Glutamatergic neuron (in vitro differentiated cells): Measurements from ENCODE around the gene UFL1. TPM values are rescaled to one million over a fixed set of nuclear protein-coding genes. Genes with fewer than 3 reads are reported as not detected.
"Not testable (repeated sequence)": the region's sequence is repeated elsewhere in the genome, so short reads cannot be mapped to it uniquely, and the experiment has no call there.

ENCODE experiments used
- DNase-seq: peaks from one replicate; pipeline ENCODE4 v3.0.0; 2022
- H3K27ac Mint-ChIP-seq: one replicate; pipeline ENCODE4 v1.8.0; 2020; ENCODE audit warnings: mild to moderate bottlenecking, mixed read lengths, inconsistent platforms; ENCODE audit not compliant: unreplicated experiment
- H3K27me3 Mint-ChIP-seq: one replicate; pipeline ENCODE4 v1.8.0; 2020; ENCODE audit warnings: mild to moderate bottlenecking, moderate library complexity, mixed read lengths, inconsistent platforms; ENCODE audit not compliant: unreplicated experiment
- H3K36me3 Mint-ChIP-seq: one replicate; pipeline ENCODE4 v1.8.0; 2020; ENCODE audit warnings: mild to moderate bottlenecking, mixed read lengths, inconsistent platforms; ENCODE audit not compliant: unreplicated experiment
- H3K4me1 Mint-ChIP-seq: one replicate; pipeline ENCODE4 v1.8.0; 2020; ENCODE audit warnings: mild to moderate bottlenecking, low read depth, mixed read lengths, inconsistent platforms; ENCODE audit not compliant: unreplicated experiment
- H3K4me3 Mint-ChIP-seq: one replicate; pipeline ENCODE4 v1.8.0; 2020; ENCODE audit warnings: mild to moderate bottlenecking, mixed read lengths, inconsistent platforms; ENCODE audit not compliant: unreplicated experiment
- H3K9me3 Mint-ChIP-seq: one replicate; pipeline ENCODE4 v1.8.0; 2020; ENCODE audit warnings: mild to moderate bottlenecking, moderate library complexity, mixed read lengths, inconsistent platforms; ENCODE audit not compliant: unreplicated experiment
- total RNA-seq: library from RNA; stranded (reverse); fragmentation: NEBNext Ultra II Directional; extraction: Animal tissue kit (Norgen Biotek cat#: 25700); gene quantifications from one replicate; pipeline ENCODE4 v1.2.1, GENCODE V29; 2021; ENCODE audit not compliant: unreplicated experiment
- TF ChIP-seq, protein P1 (sequence below): fragments of 200-600 bp; sonication (generic); IDR thresholded peaks from one replicate; pipeline ENCODE4 v1.5.0; 2021; ENCODE audit not compliant: partially characterized antibody, unreplicated experiment

Gene UFL1
- total RNA-seq, 1 donor from 2014 or later: 7.4 TPM

DNA sequence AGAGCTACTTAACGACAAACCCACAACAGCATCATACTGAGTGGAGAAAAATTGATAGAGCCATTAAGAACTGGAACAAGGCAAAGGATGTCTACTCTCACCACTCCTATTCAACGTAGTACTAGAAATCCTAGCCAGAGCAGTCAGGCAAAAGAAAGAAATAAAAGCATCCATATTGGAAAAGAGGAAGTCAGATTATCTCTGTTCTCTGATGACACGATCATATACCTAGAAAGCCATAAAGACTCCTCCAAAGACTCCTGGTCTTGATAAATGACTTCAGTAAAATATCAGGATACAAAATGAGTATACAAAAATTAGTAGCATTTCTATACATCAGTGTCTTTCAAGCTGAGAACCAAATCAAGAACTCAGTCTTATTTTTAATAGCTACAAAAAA is 24.3 kb downstream of the UFL1 start:
- TF ChIP-seq, protein P1, sequence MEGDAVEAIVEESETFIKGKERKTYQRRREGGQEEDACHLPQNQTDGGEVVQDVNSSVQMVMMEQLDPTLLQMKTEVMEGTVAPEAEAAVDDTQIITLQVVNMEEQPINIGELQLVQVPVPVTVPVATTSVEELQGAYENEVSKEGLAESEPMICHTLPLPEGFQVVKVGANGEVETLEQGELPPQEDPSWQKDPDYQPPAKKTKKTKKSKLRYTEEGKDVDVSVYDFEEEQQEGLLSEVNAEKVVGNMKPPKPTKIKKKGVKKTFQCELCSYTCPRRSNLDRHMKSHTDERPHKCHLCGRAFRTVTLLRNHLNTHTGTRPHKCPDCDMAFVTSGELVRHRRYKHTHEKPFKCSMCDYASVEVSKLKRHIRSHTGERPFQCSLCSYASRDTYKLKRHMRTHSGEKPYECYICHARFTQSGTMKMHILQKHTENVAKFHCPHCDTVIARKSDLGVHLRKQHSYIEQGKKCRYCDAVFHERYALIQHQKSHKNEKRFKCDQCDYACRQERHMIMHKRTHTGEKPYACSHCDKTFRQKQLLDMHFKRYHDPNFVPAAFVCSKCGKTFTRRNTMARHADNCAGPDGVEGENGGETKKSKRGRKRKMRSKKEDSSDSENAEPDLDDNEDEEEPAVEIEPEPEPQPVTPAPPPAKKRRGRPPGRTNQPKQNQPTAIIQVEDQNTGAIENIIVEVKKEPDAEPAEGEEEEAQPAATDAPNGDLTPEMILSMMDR: no peak
- Mint-ChIP-seq H3K9me3 (no peaks in the 10 kb centered on the region), H3K27me3 (no peaks in the 10 kb centered on the region), H3K36me3 (no peaks in the 10 kb centered on the region), H3K27ac (peak overlapping the region; percentile 14), H3K4me1 (peaks cover 8% of the 10 kb centered on the region), H3K4me3 (no peak overlapping the region)
- no peak for DNase-seq

DNA sequence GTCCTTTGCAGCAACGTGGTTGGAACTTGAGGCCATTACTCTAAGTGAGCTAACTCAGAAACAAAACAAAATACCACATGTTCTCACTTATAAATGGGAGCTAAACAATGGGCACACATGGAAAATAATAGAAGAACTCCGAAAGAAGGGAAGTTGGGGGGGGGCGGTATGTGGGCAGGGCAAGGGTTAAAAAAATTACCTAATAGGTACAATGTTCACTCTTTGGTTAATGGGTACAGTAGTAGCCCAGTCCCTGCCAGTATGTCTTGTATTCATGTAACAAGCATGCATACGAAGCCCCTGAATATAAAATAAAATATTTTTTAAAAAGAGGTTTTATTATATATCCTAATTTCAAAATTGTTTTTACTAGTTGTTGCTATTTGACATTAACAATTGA is 26.0 kb downstream of the UFL1 start:
- Mint-ChIP-seq H3K9me3 (no peaks in the 10 kb centered on the region), H3K27me3 (no peaks in the 10 kb centered on the region), H3K4me1 (peaks cover 4% of the 10 kb centered on the region), H3K27ac (no peak overlapping the region), H3K36me3 (no peaks in the 10 kb centered on the region), H3K4me3 (no peak overlapping the region)
- no peak for DNase-seq
- TF ChIP-seq, protein P1: no peak

DNA sequence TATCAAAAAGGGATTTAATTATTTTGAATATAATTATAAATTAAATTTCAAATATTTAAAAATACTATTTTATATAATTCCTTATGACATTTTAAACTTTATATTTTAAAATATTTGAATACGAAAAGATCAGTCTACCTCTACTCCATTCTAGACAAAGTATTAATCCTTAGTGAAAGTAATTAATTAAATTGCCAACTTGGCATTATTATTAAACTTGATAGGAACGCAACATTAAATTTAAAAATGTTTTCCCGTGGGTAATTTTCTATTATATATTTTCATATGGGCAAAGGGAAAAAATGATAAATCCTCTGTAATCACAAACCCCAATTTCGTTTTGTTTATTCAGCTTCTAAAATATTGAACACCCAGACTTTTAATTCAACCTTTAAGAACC is 33.0 kb downstream of the UFL1 start:
- no peak overlapping the region for H3K4me3 Mint-ChIP-seq
- H3K9me3 Mint-ChIP-seq: no peaks in the 10 kb centered on the region
- DNase-seq: no peak
- H3K27ac Mint-ChIP-seq: no peak overlapping the region
- H3K4me1 Mint-ChIP-seq: peaks cover 2% of the 10 kb centered on the region
- no peaks in the 10 kb centered on the region for H3K27me3 Mint-ChIP-seq
- no peaks in the 10 kb centered on the region for H3K36me3 Mint-ChIP-seq
- TF ChIP-seq, protein P1: no peak

DNA sequence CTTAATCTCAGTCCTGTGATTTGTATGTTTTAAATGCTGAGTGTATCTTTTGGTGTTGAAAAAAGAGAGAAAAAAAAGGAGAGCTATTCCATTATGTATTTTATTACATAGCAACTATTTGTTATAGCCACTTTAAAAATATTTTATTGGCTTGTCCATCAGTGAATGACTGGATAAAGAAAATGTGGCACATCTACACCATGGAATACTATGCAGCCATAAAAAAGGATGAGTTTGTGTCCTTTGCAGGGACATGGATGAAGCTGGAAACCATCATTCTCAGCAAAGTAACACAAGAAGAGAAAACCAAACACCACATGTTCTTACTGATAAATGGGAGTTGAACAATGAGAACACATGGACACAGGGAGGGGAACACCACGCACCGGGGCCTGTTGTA is 38.1 kb downstream of the UFL1 start:
- H3K4me1 Mint-ChIP-seq, H3K36me3 Mint-ChIP-seq, H3K27ac Mint-ChIP-seq, H3K4me3 Mint-ChIP-seq, H3K9me3 Mint-ChIP-seq, H3K27me3 Mint-ChIP-seq, DNase-seq: not testable (repeated sequence)

DNA sequence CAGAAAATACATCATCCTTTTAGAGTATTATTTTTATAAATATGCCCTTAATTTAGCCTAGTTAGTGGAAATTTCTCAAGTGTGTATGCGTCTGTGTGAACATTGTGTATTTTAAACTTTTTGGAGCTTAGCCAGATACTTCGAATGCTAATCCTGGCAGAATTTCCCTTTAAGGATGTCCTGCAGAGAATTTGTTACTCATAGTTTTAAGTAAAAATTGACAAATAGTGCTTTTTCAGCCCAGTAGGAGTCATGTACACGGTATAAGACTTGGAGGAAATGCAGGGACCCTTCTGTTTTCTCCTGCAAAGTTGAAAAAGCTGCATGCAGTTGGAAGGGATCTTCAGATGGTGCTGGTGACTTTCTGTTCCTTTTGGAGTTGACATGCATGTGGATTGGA is 41.3 kb downstream of the UFL1 start, which contains the start of gene FHL5:
FHL5 (plus strand) TSS at position 243 of the 400 bp plus-strand sequence. CDS start 40,486 bp downstream, outside the sequence.
- TF ChIP-seq, protein P1: no peak

More for the DNA sequence above, 41.3 kb downstream of the UFL1 start, which contains the start of gene FHL5:
- H3K36me3 Mint-ChIP-seq: no peaks in the 10 kb centered on the region
- no peaks in the 10 kb centered on the region for H3K4me1 Mint-ChIP-seq
- no peak for DNase-seq
- no peak within 1 kb of the TSS for H3K27ac Mint-ChIP-seq
- H3K27me3 Mint-ChIP-seq: no peaks in the 10 kb centered on the region
- no peaks in the 10 kb centered on the region for H3K9me3 Mint-ChIP-seq
- no peak within 1 kb of the TSS for H3K4me3 Mint-ChIP-seq
